B cell (primary cell): Measurements from ENCODE around the gene CERK. TPM values are rescaled to one million over a fixed set of nuclear protein-coding genes. Genes with fewer than 3 reads are reported as not detected.
A peak's percentile ranks its signal among the peaks of the same experiment; 100 is the strongest.

ENCODE experiments used
- ATAC-seq: fragments of 200-7000 bp; cut with Tn5 transposase; one replicate; pipeline ENCODE4 v1.10.0; 2021; ENCODE audit warnings: low read depth, mild to moderate bottlenecking, moderate number of reproducible peaks, moderate library complexity
- CTCF ChIA-PET: fragments of 350-600 bp; sonication (Branson Sonifier 250); formaldehyde crosslinking; loops from one replicate; lab custom pipeline; 2021; ENCODE audit warnings: antibody characterized with exemption, inconsistent platforms; lab: Charles Lee
- POLR2A ChIA-PET: fragments of 350-600 bp; sonication (Branson Sonifier 250); formaldehyde crosslinking; loops from one replicate; lab custom pipeline; 2021; ENCODE audit warnings: antibody characterized with exemption; lab: Charles Lee
- DNase-seq: peaks from one replicate; pipeline ENCODE4 v3.0.0; 2013
- H2AFZ ChIP-seq: 2 replicates; pipeline ENCODE4 v1.6.1; 2012; ENCODE audit warnings: mild to moderate bottlenecking, low read depth, low read length; ENCODE audit not compliant: insufficient read depth, poor library complexity, severe bottlenecking
- H3K27ac ChIP-seq, 2 donors: 1 replicate in 1 of 2; 2 replicates in 1 of 2; pipeline ENCODE4 v1.5.1; 2012 to 2013; ENCODE audit warnings: low read length in 2 of 2, mild to moderate bottlenecking in 2 of 2, moderate library complexity in 1 of 2
- H3K27me3 ChIP-seq, 4 experiments: fragments of 200-600 bp in 1 of 4; sonication (generic) in 1 of 4; replicated peaks in 1 of 4; 1 replicate in 2 of 4; 2 replicates in 2 of 4; pipeline versions ENCODE4 v1.6.1 to v1.7.0; 2013 to 2016; ENCODE audit warnings: low read length in 3 of 4, mild to moderate bottlenecking in 2 of 4, mixed read lengths in 1 of 4, moderate library complexity in 1 of 4; ENCODE audit not compliant: insufficient read depth in 4 of 4, control insufficient read depth in 3 of 4; ENCODE audit errors: control extremely low read depth in 1 of 4
- H3K36me3 ChIP-seq, 2 experiments: replicated peaks in 1 of 2; 1 replicate in 1 of 2; 2 replicates in 1 of 2; pipeline versions ENCODE4 v1.6.1 to v1.7.1; 2013; ENCODE audit warnings: low read length in 1 of 2; ENCODE audit not compliant: insufficient read depth in 2 of 2, control insufficient read depth in 1 of 2; ENCODE audit errors: control extremely low read depth in 1 of 2, extremely low read depth in 1 of 2
- H3K4me1 ChIP-seq, 2 donors: fragments of 200-600 bp in 1 of 2; sonication (generic) in 1 of 2; 1 replicate in 1 of 2; 2 replicates in 1 of 2; pipeline versions ENCODE4 v1.5.1 to v1.6.1; 2013 to 2017; ENCODE audit warnings: low read length in 2 of 2; ENCODE audit not compliant: control insufficient read depth in 2 of 2, insufficient read depth in 2 of 2
- H3K4me2 ChIP-seq: replicated peaks from 2 replicates; pipeline ENCODE3; 2012; ENCODE audit warnings: mild to moderate bottlenecking, low read depth, low read length; ENCODE audit not compliant: poor library complexity, severe bottlenecking
- H3K4me3 ChIP-seq, 5 experiments: fragments of 200-600 bp in 1 of 5; sonication (generic) in 1 of 5; 1 replicate in 3 of 5; 2 replicates in 2 of 5; pipeline versions ENCODE4 v1.5.1 to v1.7.0; 2011 to 2016; ENCODE audit warnings: low read length in 4 of 5, mild to moderate bottlenecking in 4 of 5, low read depth in 2 of 5, control low read depth in 1 of 5, moderate library complexity in 1 of 5; ENCODE audit not compliant: insufficient read depth in 1 of 5; ENCODE audit errors: control extremely low read depth in 1 of 5, extremely low read depth in 1 of 5
- H3K79me2 ChIP-seq: fragments of 200-600 bp; sonication (generic); one replicate; pipeline ENCODE4 v1.6.0; 2016; ENCODE audit warnings: low read length; ENCODE audit not compliant: control insufficient read depth, insufficient read depth
- H3K9ac ChIP-seq: fragments of 200-600 bp; sonication (generic); 2 replicates; pipeline ENCODE4 v1.6.1; 2017; ENCODE audit warnings: mild to moderate bottlenecking, low read length, moderate library complexity
- H3K9me3 ChIP-seq, 3 donors: one replicate each; pipeline versions ENCODE4 v1.6.1 to v1.7.1; 2013; ENCODE audit warnings: low read length in 2 of 3; ENCODE audit not compliant: control insufficient read depth in 2 of 3, insufficient read depth in 1 of 3; ENCODE audit errors: control extremely low read depth in 1 of 3
- H4K20me1 ChIP-seq: 2 replicates; pipeline ENCODE4 v1.6.0; 2012; ENCODE audit warnings: mild to moderate bottlenecking, low read length; ENCODE audit not compliant: insufficient read depth, control insufficient read depth, poor library complexity, severe bottlenecking
- H3K27ac Mint-ChIP-seq: one replicate; pipeline ENCODE4 v1.8.0; 2021; ENCODE audit warnings: mixed read lengths
- H3K27me3 Mint-ChIP-seq: one replicate; pipeline ENCODE4 v1.8.0; 2021; ENCODE audit warnings: mixed read lengths
- H3K4me1 Mint-ChIP-seq: one replicate; pipeline ENCODE4 v1.8.0; 2021; ENCODE audit warnings: mixed read lengths
- H3K4me3 Mint-ChIP-seq: one replicate; pipeline ENCODE4 v1.8.0; 2021; ENCODE audit warnings: mixed read lengths
- H3K9me3 Mint-ChIP-seq: one replicate; pipeline ENCODE4 v1.8.0; 2022; ENCODE audit warnings: mixed read lengths; ENCODE audit not compliant: insufficient read depth
- CTCF ChIP-seq: fragments of 200-600 bp; IDR thresholded peaks from one replicate; pipeline ENCODE4 v1.8.0; 2022; ENCODE audit warnings: antibody characterized with exemption, mild to moderate bottlenecking
- EZH2 ChIP-seq: IDR thresholded peaks from 2 replicates; pipeline ENCODE4 v1.6.1; 2012; ENCODE audit warnings: borderline replicate concordance, low read depth, mild to moderate bottlenecking, moderate library complexity, low read length; ENCODE audit not compliant: insufficient read depth, poor library complexity, severe bottlenecking
- WGBS: methylation state at CpG from one replicate; pipeline ENCODE4 v1.1.5; 2013; ENCODE audit warnings: missing lambda C conversion rate; ENCODE audit not compliant: insufficient coverage; 5-methylcytosine and 5-hydroxymethylcytosine counted together
- intact Hi-C: fragments of 100-400 bp; cut with micrococcal nuclease; formaldehyde crosslinking; loops from one replicate; pipeline ENCODE4 v1.10.0; 2022
- polyA plus RNA-seq: library from polyadenylated mRNA; depleted of rRNA; stranded (reverse); fragments of >200 nt; gene quantifications from 2 replicates; pipeline ENCODE4 v1.2.3, GENCODE V29; 2012
- total RNA-seq, 2 donors: library from RNA; stranded (reverse); fragments of 120-200 nt in 1 of 2; gene quantifications; 1 replicate in 1 of 2; 2 replicates in 1 of 2; pipeline versions ENCODE4 v1.2.3 to v1.2.4, GENCODE V29; 2013 to 2022

CERK gene
- total and polyA plus RNA-seq, 2 donors (not counting 1 experiment from before 2014, with no cell fraction given), result 23.2 to 48.3 TPM

- Histone ChIP-seq H3K27ac (no peak overlapping the region), H3K9ac (no peak overlapping the region), H3K4me3 (no peak overlapping the region), H3K4me1 (peaks cover 16 to 39% of the 10 kb centered on the region in 2 donors), H4K20me1 (peaks cover 100% of the 10 kb centered on the region), H3K79me2 (peaks cover 90% of the 10 kb centered on the region), H3K4me2 (no peak overlapping the region), H3K36me3 (peaks cover 0 to 6% of the 10 kb centered on the region in 2 experiments), H3K9me3 (no peaks in the 10 kb centered on the region), H3K27me3 (no peaks in the 10 kb centered on the region), H2AFZ (no peak overlapping the region)
- CTCF ChIA-PET, result no interaction called here
- Mint-ChIP-seq H3K27ac (no peak overlapping the region), H3K27me3 (no peaks in the 10 kb centered on the region), H3K9me3 (no peaks in the 10 kb centered on the region), H3K4me3 (no peak overlapping the region), H3K4me1 (peaks cover 56% of the 10 kb centered on the region)
- POLR2A ChIA-PET, result no interaction called here
- ATAC-seq, result no peak
- intact Hi-C loops, result no loop called here
- 47% methylated on average over 16 of the region's 16 CpGs for WGBS
- DNase-seq, result no peak
- TF ChIP-seq CTCF (no peak), EZH2 (no peak)
These were observed 86.7 kb downstream of the CERK start for GRCh38 chr22:46651316-46651715.

- H3K27me3 ChIP-seq, result no peaks in the 10 kb centered on the region
- no peak overlapping the region for H3K4me3 ChIP-seq
- peaks cover 96% of the 10 kb centered on the region for H3K79me2 ChIP-seq
- peak overlapping the region; percentile 36 for H3K4me2 ChIP-seq
- Mint-ChIP-seq H3K4me3 (no peak overlapping the region), H3K9me3 (no peaks in the 10 kb centered on the region), H3K27ac (no peak overlapping the region), H3K4me1 (peaks cover 58% of the 10 kb centered on the region), H3K27me3 (no peaks in the 10 kb centered on the region)
- WGBS, result 54% methylated on average over 18 of the region's 25 CpGs
- no peak for TF ChIP-seq CTCF
- TF ChIP-seq EZH2, result no peak
- H3K9ac ChIP-seq, result no peak overlapping the region
- ChIA-PET POLR2A (no interaction called here), CTCF (no interaction called here)
- peaks cover 16 to 39% of the 10 kb centered on the region in 2 donors for H3K4me1 ChIP-seq
- peaks cover 0 to 6% of the 10 kb centered on the region in 2 experiments for H3K36me3 ChIP-seq
- H3K27ac ChIP-seq, result no peak overlapping the region
- no peaks in the 10 kb centered on the region for H3K9me3 ChIP-seq
- no peak for ATAC-seq
- H2AFZ ChIP-seq, result no peak overlapping the region
- H4K20me1 ChIP-seq, result peaks cover 100% of the 10 kb centered on the region
- no peak for DNase-seq
- intact Hi-C loops, result no loop called here
These were observed 87.8 kb downstream of the CERK start for GRCh38 chr22:46650078-46650810.
